SK-N-SH treated with all-trans-retinoic acid at 6 μM for 48 hours (cell line): ENCODE results near the gene SRGAP2B.
"Not testable (repeated sequence)": the region's sequence is repeated elsewhere in the genome, so short reads cannot be mapped to it uniquely, and the experiment has no call there.

Experiments used
- ARNTL ChIP-seq: fragments of 450-650 bp; formaldehyde crosslinking; IDR thresholded peaks from 2 replicates; pipeline ENCODE4 v1.5.0; 2020; ENCODE audit warnings: low read depth, mild to moderate bottlenecking, moderate library complexity, borderline replicate concordance
- ESRRG ChIP-seq: fragments of 250-450 bp; sonication (Bioruptor Pico); IDR thresholded peaks from 2 replicates; pipeline ENCODE4 v1.6.1; 2021; ENCODE audit warnings: mild to moderate bottlenecking
- OSR1 ChIP-seq: fragments of 250-450 bp; sonication (Bioruptor Pico); IDR thresholded peaks from 2 replicates; pipeline ENCODE4 v1.8.0; 2022; ENCODE audit warnings: moderate library complexity, mild to moderate bottlenecking, inconsistent platforms
- PPARA ChIP-seq: fragments of 250-450 bp; sonication (Bioruptor Pico); IDR thresholded peaks from 2 replicates; pipeline ENCODE4 v1.5.0; 2020; ENCODE audit warnings: mild to moderate bottlenecking, borderline replicate concordance
- RARB ChIP-seq: fragments of 250-450 bp; sonication (Bioruptor Pico); IDR thresholded peaks from 2 replicates; pipeline ENCODE4 v1.8.0; 2021; ENCODE audit warnings: mild to moderate bottlenecking, moderate library complexity
- SNAI2 ChIP-seq: fragments of 250-450 bp; sonication (Bioruptor Pico); IDR thresholded peaks from 2 replicates; pipeline ENCODE4 v1.5.0; 2020; ENCODE audit warnings: mild to moderate bottlenecking, moderate library complexity
- TCF4 ChIP-seq: fragments of 250-450 bp; sonication (Bioruptor Pico); IDR thresholded peaks from 2 replicates; pipeline ENCODE4 v1.8.0; 2021; ENCODE audit warnings: mild to moderate bottlenecking, moderate library complexity, borderline replicate concordance
- ZC3H10 ChIP-seq: fragments of 250-450 bp; sonication (Bioruptor Pico); IDR thresholded peaks from 2 replicates; pipeline ENCODE4 v1.5.1; 2021; ENCODE audit warnings: mild to moderate bottlenecking, moderate library complexity
- ZFP3 ChIP-seq: fragments of 250-450 bp; sonication (Bioruptor Pico); IDR thresholded peaks from 2 replicates; pipeline ENCODE4 v1.5.0; 2020; ENCODE audit warnings: mild to moderate bottlenecking, moderate library complexity
- ZFP30 ChIP-seq: fragments of 450-650 bp; formaldehyde crosslinking; IDR thresholded peaks from 2 replicates; pipeline ENCODE4 v1.5.0; 2022; ENCODE audit warnings: mild to moderate bottlenecking, moderate library complexity
- TF ChIP-seq, protein P1 (sequence below): fragments of 250-450 bp; sonication (Bioruptor Pico); IDR thresholded peaks from 2 replicates; pipeline ENCODE4 v1.5.1; 2020; ENCODE audit warnings: low read depth, mild to moderate bottlenecking, moderate library complexity

DNA sequence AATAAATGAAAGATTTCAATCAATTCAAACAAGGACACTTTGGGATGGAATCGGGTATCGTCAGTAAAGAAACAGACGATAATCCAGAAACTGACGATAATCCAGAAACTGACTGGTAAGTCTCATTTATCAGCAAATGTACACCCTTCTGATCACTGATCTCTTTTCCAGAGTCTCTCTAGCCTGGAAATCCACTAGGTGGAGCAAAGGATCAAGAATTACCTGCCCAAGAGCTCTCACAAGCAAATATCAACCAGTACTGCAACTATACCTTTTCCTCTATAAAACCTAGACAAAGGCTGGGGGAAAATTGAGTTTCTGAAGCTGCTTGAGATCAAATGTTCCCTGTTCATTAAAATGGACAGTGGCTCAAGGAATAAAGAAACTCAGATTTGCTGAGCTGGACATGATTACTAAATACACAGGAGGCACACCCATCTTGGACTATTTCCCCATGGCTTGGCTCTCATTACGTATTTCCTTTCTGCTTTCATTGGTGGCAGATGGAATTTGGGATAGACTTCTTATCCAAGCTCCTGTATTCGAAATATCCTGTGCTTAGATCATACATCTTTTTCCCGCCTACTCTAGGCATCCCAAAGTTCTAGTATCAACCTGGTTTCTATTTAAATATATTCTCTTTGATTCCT lies 29.0 kb upstream of the SRGAP2B start:
- TF ChIP-seq ZFP30 (CRISPR knock-in tag); ESRRG (CRISPR knock-in tag); ZC3H10 (CRISPR knock-in tag); ZFP3; RARB (CRISPR knock-in tag); SNAI2; ARNTL (CRISPR knock-in tag); TCF4 (CRISPR knock-in tag); PPARA; OSR1 (CRISPR knock-in tag): not testable (repeated sequence)
- TF ChIP-seq, protein P1, sequence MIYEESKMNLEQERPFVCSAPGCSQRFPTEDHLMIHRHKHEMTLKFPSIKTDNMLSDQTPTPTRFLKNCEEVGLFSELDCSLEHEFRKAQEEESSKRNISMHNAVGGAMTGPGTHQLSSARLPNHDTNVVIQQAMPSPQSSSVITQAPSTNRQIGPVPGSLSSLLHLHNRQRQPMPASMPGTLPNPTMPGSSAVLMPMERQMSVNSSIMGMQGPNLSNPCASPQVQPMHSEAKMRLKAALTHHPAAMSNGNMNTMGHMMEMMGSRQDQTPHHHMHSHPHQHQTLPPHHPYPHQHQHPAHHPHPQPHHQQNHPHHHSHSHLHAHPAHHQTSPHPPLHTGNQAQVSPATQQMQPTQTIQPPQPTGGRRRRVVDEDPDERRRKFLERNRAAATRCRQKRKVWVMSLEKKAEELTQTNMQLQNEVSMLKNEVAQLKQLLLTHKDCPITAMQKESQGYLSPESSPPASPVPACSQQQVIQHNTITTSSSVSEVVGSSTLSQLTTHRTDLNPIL (CRISPR knock-in tag), result not testable (repeated sequence)
